Common myeloid progenitor, CD34-positive (primary cell): ENCODE results near the gene IRAK1.
"Not testable (repeated sequence)": the region's sequence is repeated elsewhere in the genome, so short reads cannot be mapped to it uniquely, and the experiment has no call there.

Experiments used
- CTCF ChIA-PET: fragments of 350-600 bp; sonication (Branson Sonifier 250); formaldehyde crosslinking; loops from one replicate; lab custom pipeline; 2021; ENCODE audit warnings: antibody characterized with exemption; lab: Charles Lee
- POLR2A ChIA-PET: fragments of 350-600 bp; sonication (Branson Sonifier 250); formaldehyde crosslinking; loops from one replicate; lab custom pipeline; 2021; ENCODE audit warnings: antibody characterized with exemption; lab: Charles Lee
- DNase-seq, 3 donors: peaks; one replicate each; pipeline versions ENCODE4 v3.0.0 to v3.0.0-alpha.2; 2013
- H3K27ac ChIP-seq, 2 experiments: 1 replicate in 1 of 2; 2 replicates in 1 of 2; pipeline ENCODE4 v1.7.0; 2013; ENCODE audit warnings: inconsistent platforms in 2 of 2, low read length in 2 of 2, mild to moderate bottlenecking in 2 of 2, low read depth in 1 of 2, moderate library complexity in 1 of 2; ENCODE audit not compliant: severe bottlenecking in 2 of 2, insufficient read depth in 1 of 2, poor library complexity in 1 of 2
- H3K27me3 ChIP-seq, 5 experiments: replicated peaks in 2 of 5; 1 replicate in 3 of 5; 2 replicates in 2 of 5; pipeline versions ENCODE4 v1.6.1 to v1.7.0; 2013; ENCODE audit warnings: low read length in 4 of 5, mild to moderate bottlenecking in 2 of 5, moderate library complexity in 2 of 5, inconsistent platforms in 1 of 5; ENCODE audit not compliant: insufficient read depth in 5 of 5, control insufficient read depth in 4 of 5
- H3K36me3 ChIP-seq, 4 experiments: 1 replicate in 2 of 4; 2 replicates in 2 of 4; pipeline versions ENCODE4 v1.6.1 to v1.7.0; 2013; ENCODE audit warnings: low read length in 3 of 4, control low read depth in 1 of 4, mild to moderate bottlenecking in 1 of 4; ENCODE audit not compliant: control insufficient read depth in 4 of 4, insufficient read depth in 4 of 4
- H3K4me1 ChIP-seq, 4 experiments: 1 replicate in 3 of 4; 2 replicates in 1 of 4; pipeline versions ENCODE4 v1.6.1 to v1.7.1; 2013; ENCODE audit warnings: low read length in 3 of 4, mild to moderate bottlenecking in 3 of 4, control low read depth in 1 of 4, inconsistent platforms in 1 of 4, moderate library complexity in 1 of 4; ENCODE audit not compliant: control insufficient read depth in 4 of 4, insufficient read depth in 4 of 4; ENCODE audit errors: control extremely low read depth in 1 of 4
- H3K4me3 ChIP-seq, 7 experiments: 1 replicate in 4 of 7; 2 replicates in 3 of 7; pipeline versions ENCODE4 v1.5.1 to v1.7.0; 2013; ENCODE audit warnings: mild to moderate bottlenecking in 7 of 7, low read length in 6 of 7, moderate library complexity in 6 of 7, inconsistent platforms in 2 of 7, low read depth in 2 of 7, control low read depth in 1 of 7; ENCODE audit not compliant: insufficient read depth in 4 of 7, control insufficient read depth in 1 of 7; ENCODE audit errors: extremely low read depth in 1 of 7
- H3K9me3 ChIP-seq, 5 experiments: 1 replicate in 4 of 5; 2 replicates in 1 of 5; pipeline versions ENCODE4 v1.6.1 to v1.7.1; 2013; ENCODE audit warnings: low read length in 4 of 5, mild to moderate bottlenecking in 2 of 5, inconsistent platforms in 1 of 5, low read depth in 1 of 5, moderate library complexity in 1 of 5; ENCODE audit not compliant: control insufficient read depth in 4 of 5, insufficient read depth in 2 of 5; ENCODE audit errors: control extremely low read depth in 1 of 5
- WGBS: methylation state at CpG from one replicate; pipeline ENCODE4 v1.1.5; 2013; ENCODE audit not compliant: insufficient coverage; 5-methylcytosine and 5-hydroxymethylcytosine counted together

IRAK1 gene

GRCh38 chrX:153983321-153983801, 36.3 kb downstream of the IRAK1 start:
- CTCF ChIA-PET, result no interaction called here
- no peak overlapping the region for H3K27ac ChIP-seq
- DNase-seq, result no peak
- H3K36me3 ChIP-seq, result no peaks in the 10 kb centered on the region
- WGBS, result 83% methylated on average over 11 of the region's 12 CpGs
- H3K4me3 ChIP-seq, result no peak overlapping the region
- H3K9me3 ChIP-seq, result no peaks in the 10 kb centered on the region
- H3K27me3 ChIP-seq, result peaks cover 0 to 25% (median 0%) of the 10 kb centered on the region in 5 experiments
- POLR2A ChIA-PET, result no interaction called here
- peaks cover 9 to 56% (median 46%) of the 10 kb centered on the region in 4 experiments for H3K4me1 ChIP-seq

GRCh38 chrX:153981771-153982533, 37.8 kb downstream of the IRAK1 start:
- Histone ChIP-seq H3K36me3 (no peaks in the 10 kb centered on the region), H3K27ac (no peak overlapping the region), H3K9me3 (no peaks in the 10 kb centered on the region), H3K4me1 (peaks cover 9 to 53% (median 44%) of the 10 kb centered on the region in 4 experiments), H3K4me3 (peak overlapping the region in 2 of 7 experiments; percentile 22 to 23), H3K27me3 (peaks cover 0 to 25% (median 0%) of the 10 kb centered on the region in 5 experiments)
- peak; percentile 55 to 87 (median 84) for DNase-seq
- 68% methylated on average over 51 of the region's 52 CpGs for WGBS
- ChIA-PET CTCF (no interaction called here), POLR2A (no interaction called here)

DNA sequence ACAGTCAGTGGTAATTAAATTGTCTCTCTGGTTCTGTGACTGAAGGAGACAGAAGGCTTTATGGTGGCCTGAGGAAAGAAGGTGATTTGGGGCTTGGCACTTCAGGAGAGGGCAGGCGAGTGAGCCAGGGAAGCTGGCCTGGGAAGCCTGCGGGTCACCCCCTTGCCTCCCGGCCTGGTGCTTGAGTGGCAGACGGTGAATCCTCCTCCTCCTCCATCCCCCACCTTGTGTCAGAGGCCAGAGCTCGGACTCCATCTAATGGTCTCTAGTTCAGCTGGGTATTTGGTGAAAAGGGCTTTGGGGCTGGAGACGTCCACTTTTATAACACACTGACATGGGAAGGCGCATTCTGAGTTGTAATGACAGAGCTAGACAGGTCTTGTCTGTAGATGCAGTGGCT, 38.5 kb downstream of the IRAK1 start:
- ChIA-PET POLR2A (no interaction called here), CTCF (no interaction called here)
- WGBS, result 81% methylated on average over 5 of the region's 7 CpGs
- no peak for DNase-seq
- Histone ChIP-seq H3K4me1 (peaks cover 9 to 48% (median 43%) of the 10 kb centered on the region in 4 experiments), H3K36me3 (no peaks in the 10 kb centered on the region), H3K27ac (no peak overlapping the region), H3K4me3 (peak overlapping the region in 2 of 7 experiments; percentile 22 to 23), H3K27me3 (peaks cover 0 to 25% (median 0%) of the 10 kb centered on the region in 5 experiments), H3K9me3 (no peaks in the 10 kb centered on the region)

- H3K4me3 ChIP-seq, H3K36me3 ChIP-seq, H3K9me3 ChIP-seq, H3K27ac ChIP-seq, DNase-seq, POLR2A ChIA-PET: not testable (repeated sequence)
- CTCF ChIA-PET, result interaction anchor here (0.8 to 1.4 kb wide), 3 partner anchors 12 to 33 kb away, joined by 3 to 4 read pairs (median 3); no protein-coding TSS in a partner anchor
- WGBS, result 76% methylated on average over 7 of the region's 10 CpGs
- Histone ChIP-seq H3K27me3 (peaks cover 0 to 25% (median 0%) of the 10 kb centered on the region in 5 experiments), H3K4me1 (peaks cover 9 to 45% (median 41%) of the 10 kb centered on the region in 4 experiments)
These were observed 39.3 kb downstream of the IRAK1 start for GRCh38 chrX:153980394-153980793.

DNA sequence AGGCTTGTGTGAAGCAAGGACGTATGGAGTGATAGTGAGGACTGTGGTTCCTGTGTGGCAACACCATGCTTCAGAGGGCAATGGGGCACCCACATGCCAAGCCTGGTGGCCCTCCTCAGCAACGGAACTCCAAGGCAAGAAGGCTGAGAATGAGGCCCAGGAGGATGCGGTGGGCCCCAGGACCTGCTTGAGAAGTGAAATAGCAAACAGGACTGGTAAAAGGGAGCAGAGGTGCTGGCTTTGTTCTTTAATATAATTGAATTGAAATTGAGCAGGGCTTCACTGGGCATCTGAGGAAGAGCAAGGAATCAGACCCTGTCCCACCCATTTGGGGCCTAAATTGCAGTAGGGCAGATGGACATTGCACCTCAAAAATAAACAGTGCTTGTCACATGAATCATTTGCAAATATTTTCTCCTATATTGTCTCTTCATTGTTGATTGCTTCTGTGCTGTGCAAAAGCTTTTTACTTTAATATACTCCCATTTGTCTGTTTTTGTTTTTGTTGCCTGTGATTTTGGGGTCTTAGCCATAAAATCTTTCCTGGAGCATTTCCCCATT, 44.9 kb downstream of the IRAK1 start:
- ChIA-PET CTCF (interaction anchor here (0.5 kb wide), 1 partner anchor 91 kb away, joined by 3 read pairs; no protein-coding TSS in a partner anchor), POLR2A (interaction anchor here (0.6 kb wide), 1 partner anchor 46 kb away, joined by 3 read pairs; no protein-coding TSS in a partner anchor)
- peaks cover 0 to 23% (median 20%) of the 10 kb centered on the region in 4 experiments for H3K4me1 ChIP-seq
- H3K9me3 ChIP-seq, result no peaks in the 10 kb centered on the region
- WGBS, result 80% methylated on average over 3 of the region's 3 CpGs
- peak overlapping the region in 1 of 2 experiments; percentile 99 for H3K27ac ChIP-seq
- H3K36me3 ChIP-seq, result peaks cover 0 to 1% (median 0%) of the 10 kb centered on the region in 4 experiments
- DNase-seq, result no peak
- no peak overlapping the region for H3K4me3 ChIP-seq
- H3K27me3 ChIP-seq, result peaks cover 0 to under 1% (median 0%) of the 10 kb centered on the region in 5 experiments

GRCh38 chrX:153974003-153974725, 45.5 kb downstream of the IRAK1 start:
- Histone ChIP-seq H3K27me3 (peaks cover 0 to 7% (median 0%) of the 10 kb centered on the region in 5 experiments), H3K27ac (peak overlapping the region in 1 of 2 experiments; percentile 99), H3K4me3 (peak overlapping the region in 1 of 7 experiments; percentile 94), H3K4me1 (peaks cover 0 to 30% (median 27%) of the 10 kb centered on the region in 4 experiments), H3K9me3 (no peaks in the 10 kb centered on the region), H3K36me3 (peaks cover 0 to 7% (median 0%) of the 10 kb centered on the region in 4 experiments)
- CTCF ChIA-PET, result interaction anchor here (0.5 to 1.4 kb wide), 3 partner anchors 28 to 92 kb away, joined by 3 read pairs; no protein-coding TSS in a partner anchor
- DNase-seq, result no peak
- POLR2A ChIA-PET, result interaction anchor here (1.2 kb wide), 1 partner anchor 28 kb away, joined by 4 read pairs; no protein-coding TSS in a partner anchor
- 80% methylated on average over 12 of the region's 14 CpGs for WGBS
